Liver (tissue), 3 donors: ENCODE data around the gene MRPL40.

Experiments
- ATF3 ChIP-seq: IDR thresholded peaks from 2 replicates; pipeline ENCODE4 v1.6.1; 2016; ENCODE audit warnings: antibody characterized with exemption
- CTCF ChIP-seq: fragments of 150-350 bp; IDR thresholded peaks from 2 replicates; pipeline ENCODE4 v1.5.1; 2017; ENCODE audit warnings: improper control_type of control experiment, low read depth, low read length; ENCODE audit not compliant: missing input control
- EGR1 ChIP-seq, 2 donors: IDR thresholded peaks; 2 replicates each; pipeline ENCODE4 v1.6.1; 2016 to 2018; ENCODE audit warnings: antibody characterized with exemption in 2 of 2, low read depth in 2 of 2
- FOXA1 ChIP-seq: IDR thresholded peaks from 2 replicates; pipeline ENCODE4 v1.6.1; 2016; ENCODE audit warnings: antibody characterized with exemption
- FOXA2 ChIP-seq: IDR thresholded peaks from 2 replicates; pipeline ENCODE4 v1.6.1; 2016; ENCODE audit warnings: antibody characterized with exemption
- GABPA ChIP-seq, 2 donors: IDR thresholded peaks in 1 of 2; conservative IDR thresholded peaks in 1 of 2; 2 replicates each; pipeline ENCODE4 v1.6.1; 2016; ENCODE audit warnings: antibody characterized with exemption in 2 of 2, mild to moderate bottlenecking in 1 of 2, moderate library complexity in 1 of 2
- RAD21 ChIP-seq, 2 donors: IDR thresholded peaks; 2 replicates each; pipeline ENCODE4 v1.6.1; 2016; ENCODE audit warnings: antibody characterized with exemption in 2 of 2, mild to moderate bottlenecking in 2 of 2
- RXRA ChIP-seq, 2 donors: IDR thresholded peaks; 2 replicates each; pipeline ENCODE4 v1.6.1; 2017 to 2018; ENCODE audit warnings: antibody characterized with exemption in 2 of 2, mild to moderate bottlenecking in 1 of 2
- SP1 ChIP-seq: IDR thresholded peaks from 2 replicates; pipeline ENCODE4 v1.6.1; 2018; ENCODE audit warnings: antibody characterized with exemption, mild to moderate bottlenecking
- TAF1 ChIP-seq: conservative IDR thresholded peaks from 2 replicates; pipeline ENCODE4 v1.6.1; 2016; ENCODE audit warnings: antibody characterized with exemption, mild to moderate bottlenecking
- TF ChIP-seq, protein P1 (sequence below): IDR thresholded peaks from 2 replicates; pipeline ENCODE4 v1.6.1; 2016; ENCODE audit warnings: antibody characterized with exemption
- TF ChIP-seq, protein P2 (sequence below): IDR thresholded peaks from 2 replicates; pipeline ENCODE4 v1.6.1; 2016; ENCODE audit warnings: antibody characterized with exemption, mild to moderate bottlenecking
- TF ChIP-seq, protein P3 (sequence below): IDR thresholded peaks from 2 replicates; pipeline ENCODE4 v1.6.1; 2016; ENCODE audit warnings: antibody characterized with exemption
- donor health status: healthy.
- donor health status: healthy.

GRCh38 chr22:19419086-19419463, 13.3 kb upstream of the MRPL40 start:
- TF ChIP-seq CTCF (no peak), EGR1 (IDR thresholded peaks at IDR 0.05; ENCODE audit: low read depth in 2 of 2) (no peak), SP1 (no peak), FOXA2 (no peak), FOXA1 (no peak), RXRA (IDR thresholded peaks at IDR 0.05) (no peak), ATF3 (no peak), RAD21 (IDR thresholded peaks at IDR 0.05) (no peak), GABPA (IDR thresholded peaks at IDR 0.05 in 1 of 2, conservative IDR thresholded peaks at IDR 0.05 in 1 of 2) (no peak), TAF1 (no peak)
- TF ChIP-seq, protein P1, sequence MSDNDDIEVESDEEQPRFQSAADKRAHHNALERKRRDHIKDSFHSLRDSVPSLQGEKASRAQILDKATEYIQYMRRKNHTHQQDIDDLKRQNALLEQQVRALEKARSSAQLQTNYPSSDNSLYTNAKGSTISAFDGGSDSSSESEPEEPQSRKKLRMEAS, result no peak
- TF ChIP-seq, protein P2, sequence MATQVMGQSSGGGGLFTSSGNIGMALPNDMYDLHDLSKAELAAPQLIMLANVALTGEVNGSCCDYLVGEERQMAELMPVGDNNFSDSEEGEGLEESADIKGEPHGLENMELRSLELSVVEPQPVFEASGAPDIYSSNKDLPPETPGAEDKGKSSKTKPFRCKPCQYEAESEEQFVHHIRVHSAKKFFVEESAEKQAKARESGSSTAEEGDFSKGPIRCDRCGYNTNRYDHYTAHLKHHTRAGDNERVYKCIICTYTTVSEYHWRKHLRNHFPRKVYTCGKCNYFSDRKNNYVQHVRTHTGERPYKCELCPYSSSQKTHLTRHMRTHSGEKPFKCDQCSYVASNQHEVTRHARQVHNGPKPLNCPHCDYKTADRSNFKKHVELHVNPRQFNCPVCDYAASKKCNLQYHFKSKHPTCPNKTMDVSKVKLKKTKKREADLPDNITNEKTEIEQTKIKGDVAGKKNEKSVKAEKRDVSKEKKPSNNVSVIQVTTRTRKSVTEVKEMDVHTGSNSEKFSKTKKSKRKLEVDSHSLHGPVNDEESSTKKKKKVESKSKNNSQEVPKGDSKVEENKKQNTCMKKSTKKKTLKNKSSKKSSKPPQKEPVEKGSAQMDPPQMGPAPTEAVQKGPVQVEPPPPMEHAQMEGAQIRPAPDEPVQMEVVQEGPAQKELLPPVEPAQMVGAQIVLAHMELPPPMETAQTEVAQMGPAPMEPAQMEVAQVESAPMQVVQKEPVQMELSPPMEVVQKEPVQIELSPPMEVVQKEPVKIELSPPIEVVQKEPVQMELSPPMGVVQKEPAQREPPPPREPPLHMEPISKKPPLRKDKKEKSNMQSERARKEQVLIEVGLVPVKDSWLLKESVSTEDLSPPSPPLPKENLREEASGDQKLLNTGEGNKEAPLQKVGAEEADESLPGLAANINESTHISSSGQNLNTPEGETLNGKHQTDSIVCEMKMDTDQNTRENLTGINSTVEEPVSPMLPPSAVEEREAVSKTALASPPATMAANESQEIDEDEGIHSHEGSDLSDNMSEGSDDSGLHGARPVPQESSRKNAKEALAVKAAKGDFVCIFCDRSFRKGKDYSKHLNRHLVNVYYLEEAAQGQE, result no peak
- TF ChIP-seq, protein P3, sequence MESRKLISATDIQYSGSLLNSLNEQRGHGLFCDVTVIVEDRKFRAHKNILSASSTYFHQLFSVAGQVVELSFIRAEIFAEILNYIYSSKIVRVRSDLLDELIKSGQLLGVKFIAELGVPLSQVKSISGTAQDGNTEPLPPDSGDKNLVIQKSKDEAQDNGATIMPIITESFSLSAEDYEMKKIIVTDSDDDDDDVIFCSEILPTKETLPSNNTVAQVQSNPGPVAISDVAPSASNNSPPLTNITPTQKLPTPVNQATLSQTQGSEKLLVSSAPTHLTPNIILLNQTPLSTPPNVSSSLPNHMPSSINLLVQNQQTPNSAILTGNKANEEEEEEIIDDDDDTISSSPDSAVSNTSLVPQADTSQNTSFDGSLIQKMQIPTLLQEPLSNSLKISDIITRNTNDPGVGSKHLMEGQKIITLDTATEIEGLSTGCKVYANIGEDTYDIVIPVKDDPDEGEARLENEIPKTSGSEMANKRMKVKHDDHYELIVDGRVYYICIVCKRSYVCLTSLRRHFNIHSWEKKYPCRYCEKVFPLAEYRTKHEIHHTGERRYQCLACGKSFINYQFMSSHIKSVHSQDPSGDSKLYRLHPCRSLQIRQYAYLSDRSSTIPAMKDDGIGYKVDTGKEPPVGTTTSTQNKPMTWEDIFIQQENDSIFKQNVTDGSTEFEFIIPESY, result no peak
